CD4-positive, alpha-beta T cell treated with Interleukin-21 for 1 hour (primary cell): ENCODE measurements around the gene LMAN1L.

Experiments
- DNase-seq: peaks from one replicate; pipeline ENCODE4 v3.0.0-alpha.2; 2020

LMAN1L gene

DNA sequence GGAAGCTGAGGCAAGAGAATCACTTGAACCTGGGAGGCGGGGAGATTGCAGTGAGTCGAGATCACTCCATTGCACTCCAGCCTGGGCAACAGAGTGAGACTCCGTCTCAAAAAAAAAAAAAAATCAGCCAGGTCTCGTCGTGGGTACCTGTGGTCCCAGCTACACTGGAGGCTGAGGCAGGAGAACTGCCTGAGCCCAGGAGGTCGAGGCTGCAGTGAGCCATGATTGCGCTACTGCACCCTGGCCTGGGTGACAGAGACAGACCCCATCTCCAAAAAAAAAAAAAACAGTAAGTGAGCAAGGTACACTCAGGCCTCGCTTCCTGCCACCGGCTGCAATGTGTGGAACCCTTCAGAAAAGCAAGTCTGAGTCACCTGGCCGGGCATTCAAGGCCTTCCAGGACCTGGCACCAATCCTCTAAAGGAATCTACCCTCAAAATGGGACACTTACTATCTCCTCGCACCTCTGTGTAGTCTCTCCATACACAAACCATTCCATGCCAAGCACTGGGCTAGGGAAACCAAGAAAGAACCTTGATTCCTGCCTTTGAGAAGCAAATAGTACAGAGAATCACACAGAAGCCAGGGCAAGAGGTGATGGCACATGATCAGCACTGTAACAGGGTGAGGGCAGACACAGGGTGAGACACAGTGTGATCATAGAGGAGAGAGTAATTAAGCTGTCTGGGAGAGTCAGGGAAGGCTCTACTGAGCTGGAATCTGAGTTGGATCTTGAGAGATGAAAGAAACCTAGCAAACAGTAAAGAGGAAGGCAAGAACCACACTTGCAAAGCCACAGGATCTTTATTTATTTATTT lies 50.8 kb downstream of the LMAN1L start:
- DNase-seq: no peak

DNA sequence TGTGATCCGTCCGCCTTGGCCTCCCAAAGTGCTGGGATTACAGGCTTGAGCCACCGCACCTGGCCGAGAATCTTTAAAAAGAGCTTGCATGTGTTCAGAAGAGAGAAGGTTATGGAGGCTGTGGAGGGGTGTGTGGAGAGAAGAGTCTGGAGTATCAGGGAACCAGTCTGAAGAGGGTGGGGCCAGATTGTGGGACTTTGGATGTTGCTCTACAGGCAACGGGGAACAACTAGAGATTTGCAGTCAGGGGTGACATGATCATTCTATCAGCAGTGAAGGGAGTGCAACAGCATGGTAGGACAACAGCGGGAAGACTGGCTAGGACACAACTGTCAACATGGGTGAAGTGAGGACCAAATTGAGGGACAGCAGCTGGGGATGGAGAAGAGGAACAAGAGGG lies 51.7 kb downstream of the LMAN1L start:
- DNase-seq: no peak

- DNase-seq: no peak
Observed at GRCh38 chr15:74865316-74865715, 52.7 kb downstream of the LMAN1L start.

DNA sequence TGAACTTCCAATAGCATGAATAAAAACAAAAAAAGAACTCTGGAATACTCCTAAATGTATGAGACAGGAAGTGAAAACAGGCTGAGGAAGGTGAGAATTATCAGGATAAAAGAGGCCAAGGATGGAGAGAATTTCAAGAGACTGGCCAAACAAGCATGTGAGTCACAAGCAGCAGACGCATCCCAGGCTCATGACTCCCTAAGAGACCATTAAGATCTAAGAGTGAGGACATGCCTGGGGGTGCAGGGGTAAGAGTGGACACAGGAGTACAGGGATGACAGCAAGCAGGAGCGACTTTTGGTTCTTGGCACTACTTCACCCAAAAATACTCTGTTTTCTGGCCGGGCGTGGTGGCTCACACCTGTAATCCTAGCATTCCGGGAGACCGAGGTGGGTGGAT lies 53.5 kb downstream of the LMAN1L start:
- no peak for DNase-seq

DNA sequence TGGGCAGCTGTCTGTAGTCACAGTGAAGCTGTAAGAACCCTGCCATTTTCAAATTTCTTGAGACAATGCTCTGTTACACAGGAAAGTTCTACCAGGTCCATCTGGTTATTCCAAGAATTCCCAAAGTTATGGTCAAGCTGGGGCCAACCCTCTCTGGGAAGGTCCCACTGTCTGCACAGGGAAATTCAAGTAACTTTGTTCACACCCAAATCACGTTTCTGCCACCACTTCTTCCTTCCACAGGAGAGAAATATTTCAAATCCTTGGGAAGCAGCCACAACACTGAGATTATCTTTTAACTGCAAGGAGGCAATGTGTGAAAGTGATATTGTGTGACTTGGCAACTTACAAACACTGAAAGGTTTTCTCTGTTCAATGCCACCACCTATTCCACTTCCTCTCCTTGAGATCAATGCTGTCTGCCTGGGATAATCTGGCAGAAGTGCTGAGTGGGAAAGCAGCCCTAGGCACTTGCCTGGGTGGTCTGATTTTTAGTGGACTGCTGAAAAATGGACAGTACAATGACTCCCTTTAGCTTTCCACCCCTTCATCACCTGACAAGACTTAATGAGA lies 54.9 kb downstream of the LMAN1L start:
- no peak for DNase-seq

DNA sequence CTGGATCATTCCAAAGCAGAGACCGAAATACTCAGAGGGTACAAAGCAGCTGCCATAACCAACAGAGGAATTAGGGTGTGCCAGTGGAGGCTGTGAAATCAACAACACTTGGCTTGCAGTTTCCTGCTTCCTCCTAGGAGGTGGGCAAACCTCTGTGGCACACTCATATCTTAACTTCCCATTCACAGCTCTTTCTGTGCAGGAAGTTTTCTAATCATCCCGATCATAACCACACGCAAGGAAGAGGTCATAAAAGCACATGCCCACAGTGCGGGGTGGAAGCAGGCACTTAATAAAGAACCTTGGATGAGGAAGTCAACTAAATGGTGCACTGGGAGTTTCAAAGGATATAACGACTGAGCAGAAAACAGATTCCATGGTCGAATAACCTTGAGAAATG lies 55.4 kb downstream of the LMAN1L start:
- peak; percentile 27 for DNase-seq

DNA sequence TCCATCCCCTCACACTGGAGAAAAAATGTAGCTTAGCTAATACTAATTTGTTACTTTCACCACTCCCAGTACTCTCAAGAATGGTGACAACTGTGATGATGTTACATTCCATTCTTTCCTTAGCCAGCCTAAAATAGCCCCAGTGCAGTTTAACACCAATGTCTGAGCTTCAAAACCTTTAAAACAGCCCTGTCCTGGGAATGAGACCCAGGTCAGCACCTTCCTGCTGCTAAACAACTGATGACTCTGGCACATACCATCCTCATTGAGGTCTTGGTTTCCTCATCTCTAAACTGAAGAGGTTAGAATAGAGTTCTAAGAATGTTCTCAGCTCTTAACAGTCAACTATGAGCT lies 56.7 kb downstream of the LMAN1L start:
- no peak for DNase-seq

DNA sequence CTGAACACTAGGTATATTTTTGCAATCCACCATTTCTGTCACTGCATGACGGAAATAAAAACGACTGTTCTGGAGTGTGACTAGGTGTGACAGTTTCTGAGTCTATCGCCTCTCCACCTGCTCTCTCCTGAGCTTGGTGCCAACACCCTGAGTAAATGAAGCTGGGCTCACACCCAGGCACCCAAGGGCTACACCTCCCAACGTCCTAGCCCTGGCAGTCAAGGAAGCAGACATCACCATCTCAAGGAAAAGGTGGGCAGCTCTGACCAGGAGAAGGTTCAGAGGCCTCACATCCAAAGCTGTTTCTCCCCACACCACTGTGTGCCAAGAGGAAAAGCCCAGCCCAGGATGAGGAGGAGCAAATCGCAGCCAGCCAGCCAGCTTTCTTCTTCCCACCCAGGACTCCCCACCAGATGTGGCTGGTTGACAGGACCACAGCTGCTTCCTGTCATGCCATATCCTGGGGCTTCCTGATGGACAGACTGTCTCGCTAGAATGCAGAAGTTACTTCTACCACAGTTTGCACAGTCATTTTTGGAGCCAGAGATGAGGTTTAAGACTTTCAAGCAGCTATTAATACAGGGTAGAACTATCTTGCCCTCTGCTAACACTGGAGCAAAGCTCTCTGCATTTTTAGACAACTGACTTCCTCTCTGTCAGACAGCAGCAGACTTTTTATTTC lies 57.2 kb downstream of the LMAN1L start:
- peak; percentile 47 for DNase-seq

- no peak for DNase-seq
Observed at GRCh38 chr15:74870436-74871215, 58.0 kb downstream of the LMAN1L start.

- DNase-seq: no peak
Observed at GRCh38 chr15:74872702-74873035, 60.0 kb downstream of the LMAN1L start.

- peak; percentile 92 for DNase-seq
Observed at GRCh38 chr15:74873036-74873755, 60.6 kb downstream of the LMAN1L start, which contains the start of gene SCAMP2. Gene SCAMP2, minus strand, starts transcription at chr15:74873365. Its CDS starts 110 bp downstream, at chr15:74873255.

DNA sequence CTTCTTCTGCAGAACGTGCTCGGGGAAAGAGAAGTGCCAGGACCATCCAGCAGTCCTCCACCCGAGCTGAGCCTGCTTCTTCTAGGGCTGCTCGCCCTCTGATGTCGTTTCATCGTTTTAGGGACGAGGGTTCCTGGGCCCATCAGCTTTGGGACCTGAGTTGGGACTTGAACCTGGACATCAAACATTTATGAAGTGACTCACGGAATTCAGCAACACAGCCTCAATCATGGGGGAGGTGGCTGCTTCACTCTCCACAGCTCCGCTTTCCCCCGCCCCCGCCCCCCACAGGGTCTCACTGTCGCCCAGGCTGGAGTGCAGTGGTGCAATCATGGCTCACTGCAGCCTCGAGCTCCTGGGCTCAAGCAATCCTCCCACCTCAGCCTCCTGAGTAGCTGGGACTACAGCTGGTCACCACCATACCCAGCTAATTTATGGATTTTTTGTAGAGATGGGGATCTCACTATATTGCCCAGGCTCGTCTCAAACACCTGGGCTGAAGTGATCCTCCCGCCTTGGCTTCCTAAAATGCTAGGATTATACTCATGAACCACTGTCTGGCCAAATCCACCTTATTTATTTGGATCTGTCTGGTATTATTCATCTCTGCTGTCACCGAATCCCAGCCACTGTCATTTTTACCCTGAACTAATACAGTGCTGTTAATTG lies 61.3 kb downstream of the LMAN1L start:
- DNase-seq: peak; percentile 30
